ENCODE data around the gene ARHGAP15. TPM values are rescaled to one million over a fixed set of nuclear protein-coding genes. Genes with fewer than 3 reads are reported as not detected.

ARHGAP15 gene
- polyA plus RNA-seq, 3 donors = 0.54 to 8.7 (median 5.6) TPM

DNA sequence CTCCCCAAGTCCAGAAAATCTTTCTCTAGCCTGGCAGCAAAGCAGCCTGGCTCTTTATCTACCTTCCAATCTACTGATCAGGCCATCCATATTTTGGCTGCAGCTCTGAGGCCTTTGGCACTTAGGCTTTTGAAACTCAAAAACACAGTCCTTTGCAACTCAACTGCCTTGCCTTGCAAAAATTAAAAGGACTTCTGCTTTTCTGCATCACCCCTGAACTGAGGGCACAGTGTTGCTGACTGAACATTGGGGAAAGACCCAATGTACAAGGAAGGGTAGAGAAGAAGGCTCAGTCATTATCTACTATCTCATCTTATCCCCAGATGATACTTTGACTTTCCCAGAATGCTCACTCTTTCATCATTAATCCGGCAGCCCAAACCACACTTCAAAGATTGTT lies 625.5 kb downstream of the ARHGAP15 start:
- 59 to 100% (median 81%) methylated on average over 1 of the region's 1 CpG for WGBS, 3 donors
- no peak overlapping the region for H3K27ac ChIP-seq (ENCODE audit: low read depth, low read length)

DNA sequence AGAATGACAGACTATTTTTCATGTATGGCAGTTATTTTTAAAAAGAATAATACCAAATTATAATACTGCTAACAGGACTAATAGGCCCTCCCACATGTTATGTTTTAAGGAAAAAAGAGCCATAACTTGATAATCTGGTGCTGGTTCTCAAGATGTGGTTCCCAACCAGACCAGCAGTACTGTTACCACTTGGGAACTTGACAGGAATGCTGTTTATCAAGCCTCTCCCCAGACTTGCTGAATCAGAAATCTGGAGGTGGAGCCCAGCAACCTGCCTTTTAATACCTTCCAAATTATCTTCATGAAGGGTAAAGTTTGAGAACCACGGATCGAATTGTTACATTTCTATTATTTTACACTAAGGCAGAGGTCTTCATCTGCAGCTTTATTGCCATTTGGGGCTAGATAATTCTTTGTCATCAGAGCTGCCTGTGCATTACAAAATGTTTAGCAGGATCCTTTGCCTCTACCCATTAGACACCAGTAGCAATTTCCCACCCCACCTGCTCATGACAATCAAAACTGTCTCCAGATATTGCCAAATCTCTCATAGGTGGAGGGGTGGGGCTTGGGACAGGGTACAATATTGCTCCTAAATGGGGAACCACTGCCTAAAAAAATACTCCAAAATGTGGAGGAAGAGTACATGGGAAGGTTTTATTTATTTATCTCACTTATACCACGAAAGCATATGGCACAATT lies 629.6 kb downstream of the ARHGAP15 start:
- 89 to 91% (median 90%) methylated on average over 3 of the region's 3 CpGs for WGBS, 3 donors

GRCh38 chr2:143759455-143759854 lies 630.2 kb downstream of the ARHGAP15 start:
- no peak overlapping the region for H3K27ac ChIP-seq (ENCODE audit: low read depth, low read length)
- WGBS, 3 donors = 83 to 89% (median 86%) methylated on average over 6 of the region's 6 CpGs

More for the DNA sequence above, 629.6 kb downstream of the ARHGAP15 start:
- H3K27ac ChIP-seq (ENCODE audit: low read depth, low read length) = no peak overlapping the region

DNA sequence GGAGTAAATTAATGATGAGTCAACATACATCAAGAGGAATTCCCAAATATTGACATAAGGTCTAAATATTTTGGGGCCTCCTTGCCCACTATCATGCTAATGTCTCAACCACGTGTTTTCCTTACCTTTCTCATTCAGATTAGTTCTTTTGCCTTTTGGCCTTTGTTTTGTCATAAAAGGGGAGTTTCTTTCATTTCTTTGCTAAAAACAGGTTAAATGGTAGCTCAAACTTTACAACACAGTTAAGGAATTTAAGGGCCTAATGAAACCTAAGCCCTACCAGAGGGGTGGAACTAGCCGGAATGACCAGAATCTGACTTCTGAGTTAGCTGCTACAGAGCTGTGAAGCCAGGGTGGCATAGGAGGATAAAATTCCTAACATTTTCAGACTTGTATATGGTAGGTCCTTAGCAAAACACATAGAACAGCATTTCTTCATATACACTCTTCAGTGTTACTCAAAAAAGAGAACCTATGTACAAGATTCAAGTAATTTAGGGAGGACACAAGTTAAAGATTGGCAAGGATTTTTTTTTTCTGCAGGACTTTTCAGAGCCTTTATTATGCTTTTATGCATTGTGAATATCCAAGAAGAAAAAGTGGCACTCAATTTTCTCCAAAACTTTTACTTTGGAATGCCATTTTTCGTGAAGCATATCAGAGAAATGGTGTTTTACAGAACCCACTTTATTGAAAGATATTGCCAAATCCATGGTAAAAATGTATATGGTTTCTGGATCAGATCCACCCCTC lies 633.1 kb downstream of the ARHGAP15 start:
- H3K27ac ChIP-seq (ENCODE audit: low read depth, low read length) = no peak overlapping the region
- 82 to 94% (median 93%) methylated on average over 3 of the region's 3 CpGs for WGBS, 3 donors

- WGBS, 3 donors = 49 to 64% (median 52%) methylated on average over 4 of the region's 4 CpGs
- H3K27ac ChIP-seq (ENCODE audit: low read depth, low read length) = peak overlapping the region; percentile 42
Measured at GRCh38 chr2:143764261-143764660, 635.0 kb downstream of the ARHGAP15 start.

GRCh38 chr2:143764706-143765105 lies 635.5 kb downstream of the ARHGAP15 start:
- no peak overlapping the region for H3K27ac ChIP-seq (ENCODE audit: low read depth, low read length)

GRCh38 chr2:143768991-143769390 lies 639.8 kb downstream of the ARHGAP15 start:
- WGBS, 3 donors = 33 to 96% (median 93%) methylated on average over 1 of the region's 1 CpG

GRCh38 chr2:143771939-143772338 lies 642.7 kb downstream of the ARHGAP15 start:
- no peak overlapping the region for H3K27ac ChIP-seq (ENCODE audit: low read depth, low read length)
- WGBS, 3 donors = 70 to 76% (median 74%) methylated on average over 6 of the region's 6 CpGs

More at GRCh38 chr2:143768991-143769390, 639.8 kb downstream of the ARHGAP15 start:
- H3K27ac ChIP-seq (ENCODE audit: low read depth, low read length) = no peak overlapping the region

- 90 to 94% (median 92%) methylated on average over 4 of the region's 4 CpGs for WGBS, 3 donors
- H3K27ac ChIP-seq (ENCODE audit: low read depth, low read length) = no peak overlapping the region
Measured at GRCh38 chr2:143776526-143777297, 647.5 kb downstream of the ARHGAP15 start.

GRCh38 chr2:143779021-143779420 lies 649.8 kb downstream of the ARHGAP15 start:
- H3K27ac ChIP-seq (ENCODE audit: low read depth, low read length) = no peak overlapping the region

GRCh38 chr2:143786026-143786765 lies 657.0 kb downstream of the ARHGAP15 start:
- no peak overlapping the region for H3K27ac ChIP-seq (ENCODE audit: low read depth, low read length)
- 67 to 77% (median 74%) methylated on average over 5 of the region's 5 CpGs for WGBS, 3 donors

More at GRCh38 chr2:143779021-143779420, 649.8 kb downstream of the ARHGAP15 start:
- 87% methylated on average over 3 of the region's 3 CpGs for WGBS, 3 donors

DNA sequence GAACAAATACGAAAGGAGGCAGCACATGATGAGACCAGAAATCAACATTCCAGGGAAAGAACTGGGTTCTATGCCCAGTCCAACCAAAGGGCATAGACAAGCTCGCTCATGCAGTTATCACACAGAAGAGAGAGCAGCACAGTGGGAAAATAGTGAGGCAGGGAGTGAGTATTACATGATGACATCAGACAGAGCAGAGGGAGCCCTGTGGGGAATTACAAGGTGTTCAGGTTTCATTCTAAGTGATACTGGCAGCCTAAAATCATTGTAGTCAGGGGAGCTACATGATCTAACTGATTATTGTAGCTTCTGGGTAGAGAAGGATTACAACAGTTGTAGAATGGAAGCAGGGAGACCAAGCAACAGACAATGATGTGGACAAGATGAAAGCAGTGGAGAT lies 658.5 kb downstream of the ARHGAP15 start:
- WGBS, 3 donors = 85 to 94% (median 89%) methylated on average over 2 of the region's 2 CpGs
- H3K27ac ChIP-seq (ENCODE audit: low read depth, low read length) = no peak overlapping the region

- H3K27ac ChIP-seq (ENCODE audit: low read depth, low read length) = no peak overlapping the region
- 56 to 94% (median 92%) methylated on average over 4 of the region's 4 CpGs for WGBS, 3 donors
Measured at GRCh38 chr2:143792602-143793001, 663.4 kb downstream of the ARHGAP15 start.

GRCh38 chr2:143793381-143793780 lies 664.2 kb downstream of the ARHGAP15 start:
- H3K27ac ChIP-seq (ENCODE audit: low read depth, low read length) = no peak overlapping the region
- 86 to 94% (median 90%) methylated on average over 3 of the region's 3 CpGs for WGBS, 3 donors

DNA sequence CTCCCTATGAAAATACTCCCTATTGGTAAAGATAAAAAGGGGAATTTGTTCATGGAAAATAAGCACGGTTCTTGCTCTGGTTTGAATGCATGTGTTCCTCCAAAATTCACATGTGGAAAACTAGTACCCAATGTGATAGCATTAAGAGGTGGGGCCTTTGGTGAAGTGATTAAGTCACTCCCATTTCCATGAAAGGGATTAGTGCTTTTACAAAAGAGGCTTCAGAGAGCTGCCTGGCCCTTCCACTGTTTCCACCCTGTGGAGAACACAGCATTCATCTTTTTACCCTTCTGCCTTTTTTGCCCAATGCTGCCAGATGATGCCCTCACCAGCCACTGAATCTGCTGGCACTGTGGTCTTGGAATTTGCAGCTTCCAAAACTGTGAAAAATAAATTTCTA lies 666.8 kb downstream of the ARHGAP15 start:
- H3K27ac ChIP-seq (ENCODE audit: low read depth, low read length) = no peak overlapping the region
- 77 to 93% (median 91%) methylated on average over 1 of the region's 1 CpG for whole genome bisulfite sequencing, 3 donors

- H3K27ac ChIP-seq (ENCODE audit: low read depth, low read length) = no peak overlapping the region
- WGBS, 3 donors = 80 to 84% (median 82%) methylated on average over 1 of the region's 1 CpG
Measured at GRCh38 chr2:143801561-143801960, 672.3 kb downstream of the ARHGAP15 start.

DNA sequence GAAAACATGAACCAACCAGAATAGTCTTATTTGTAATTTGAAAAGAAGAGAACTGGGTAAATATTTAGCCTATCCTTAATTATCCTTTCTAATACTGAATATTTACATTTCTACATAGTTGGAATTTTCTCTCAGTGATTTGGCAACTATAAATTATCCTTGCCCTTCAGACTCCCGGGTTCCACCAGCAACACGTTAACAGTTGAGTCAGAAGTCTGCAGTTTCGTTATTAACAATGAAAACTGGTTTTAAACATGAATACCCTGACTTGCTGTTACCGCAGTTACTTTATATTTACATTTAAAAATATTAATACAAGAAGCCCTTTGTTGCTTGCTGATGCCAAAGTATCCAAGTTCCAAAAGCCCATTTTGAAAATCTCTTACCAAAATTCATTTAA lies 673.0 kb downstream of the ARHGAP15 start:
- no peak overlapping the region for H3K27ac ChIP-seq (ENCODE audit: low read depth, low read length)
- 45 to 84% (median 75%) methylated on average over 4 of the region's 4 CpGs for WGBS, 3 donors

GRCh38 chr2:143802871-143803650 lies 673.8 kb downstream of the ARHGAP15 start:
- H3K27ac ChIP-seq (ENCODE audit: low read depth, low read length) = no peak overlapping the region
- WGBS, 3 donors = 81 to 88% (median 85%) methylated on average over 5 of the region's 5 CpGs

Measured in adipose tissue (tissue), 3 donors.